CD14-positive monocyte (primary cell): ENCODE results near the gene TUBB4A. TPM values are rescaled to one million over a fixed set of nuclear protein-coding genes. Genes with fewer than 3 reads are reported as not detected.

Experiments used
- DNase-seq, 3 donors: peaks; one replicate each; pipeline ENCODE4 v3.0.0-alpha.2; 2011 to 2022
- H2AFZ ChIP-seq: 2 replicates; pipeline ENCODE4 v1.6.0; 2012; ENCODE audit warnings: mild to moderate bottlenecking, low read depth, low read length, inconsistent platforms; ENCODE audit not compliant: insufficient read depth, poor library complexity, severe bottlenecking
- H3K27ac ChIP-seq, 2 donors: 1 replicate in 1 of 2; 2 replicates in 1 of 2; pipeline ENCODE4 v1.5.1; 2012 to 2013; ENCODE audit warnings: low read length in 2 of 2, control low read depth in 1 of 2, inconsistent platforms in 1 of 2, low read depth in 1 of 2, mild to moderate bottlenecking in 1 of 2
- H3K27me3 ChIP-seq, 2 donors: one replicate each; pipeline versions ENCODE4 v1.6.0 to v1.6.1; 2011 to 2013; ENCODE audit warnings: low read length in 2 of 2; ENCODE audit not compliant: control insufficient read depth in 2 of 2, insufficient read depth in 2 of 2
- H3K36me3 ChIP-seq, 2 donors: replicated peaks in 1 of 2; 1 replicate in 1 of 2; 2 replicates in 1 of 2; pipeline versions ENCODE4 v1.5.1 to v1.6.1; 2012 to 2013; ENCODE audit warnings: low read length in 2 of 2, control low read depth in 1 of 2, inconsistent platforms in 1 of 2, mild to moderate bottlenecking in 1 of 2; ENCODE audit not compliant: insufficient read depth in 2 of 2, control insufficient read depth in 1 of 2
- H3K4me1 ChIP-seq, 2 donors: 1 replicate in 1 of 2; 2 replicates in 1 of 2; pipeline versions ENCODE4 v1.5.1 to v1.6.1; 2012 to 2013; ENCODE audit warnings: low read length in 2 of 2, control low read depth in 1 of 2, inconsistent platforms in 1 of 2, mild to moderate bottlenecking in 1 of 2, moderate library complexity in 1 of 2; ENCODE audit not compliant: insufficient read depth in 2 of 2, control insufficient read depth in 1 of 2
- H3K4me2 ChIP-seq: replicated peaks from 2 replicates; pipeline ENCODE3; 2012; ENCODE audit warnings: low read length, moderate library complexity, mild to moderate bottlenecking; ENCODE audit not compliant: poor library complexity, severe bottlenecking; ENCODE audit errors: extremely low read depth
- H3K4me3 ChIP-seq, 3 experiments: fragments of 200-600 bp in 1 of 3; sonication (generic) in 1 of 3; replicated peaks in 1 of 3; 1 replicate in 2 of 3; 2 replicates in 1 of 3; pipeline ENCODE4 v1.5.1; 2011 to 2013; ENCODE audit warnings: low read length in 3 of 3, mild to moderate bottlenecking in 3 of 3, control low read depth in 2 of 3, low read depth in 2 of 3, inconsistent platforms in 1 of 3, moderate library complexity in 1 of 3
- H3K79me2 ChIP-seq: 2 replicates; pipeline ENCODE4 v1.6.0; 2012; ENCODE audit warnings: mild to moderate bottlenecking, control low read depth, inconsistent platforms, low read length, moderate library complexity; ENCODE audit not compliant: insufficient read depth
- H3K9ac ChIP-seq: 2 replicates; pipeline ENCODE4 v1.6.0; 2017; ENCODE audit warnings: low read length, mild to moderate bottlenecking; ENCODE audit not compliant: insufficient read depth, poor library complexity, severe bottlenecking
- H3K9me3 ChIP-seq, 2 donors: replicated peaks in 1 of 2; 1 replicate in 1 of 2; 2 replicates in 1 of 2; pipeline versions ENCODE4 v1.5.1 to v1.6.1; 2012 to 2013; ENCODE audit warnings: low read length in 2 of 2, control low read depth in 1 of 2; ENCODE audit not compliant: control insufficient read depth in 1 of 2, insufficient read depth in 1 of 2
- H4K20me1 ChIP-seq: 2 replicates; pipeline ENCODE4 v1.6.0; 2012; ENCODE audit warnings: mild to moderate bottlenecking, low read length, control low read depth, moderate library complexity; ENCODE audit not compliant: insufficient read depth
- H3K27ac Mint-ChIP-seq, 7 donors: one replicate each; pipeline ENCODE4 v1.8.0; 2020; ENCODE audit warnings: mild to moderate bottlenecking in 7 of 7, mixed read lengths in 7 of 7, moderate library complexity in 6 of 7, inconsistent platforms in 2 of 7
- H3K27me3 Mint-ChIP-seq, 3 donors: one replicate each; pipeline ENCODE4 v1.8.0; 2021 to 2022; ENCODE audit warnings: low read depth in 3 of 3, mild to moderate bottlenecking in 3 of 3, mixed read lengths in 3 of 3, moderate library complexity in 3 of 3, inconsistent platforms in 1 of 3
- H3K36me3 Mint-ChIP-seq, 2 donors: one replicate each; pipeline ENCODE4 v1.8.0; 2020; ENCODE audit warnings: mixed read lengths in 2 of 2, inconsistent platforms in 1 of 2, mild to moderate bottlenecking in 1 of 2
- H3K4me1 Mint-ChIP-seq: one replicate; pipeline ENCODE4 v1.8.0; 2020; ENCODE audit warnings: mild to moderate bottlenecking, mixed read lengths
- H3K4me3 Mint-ChIP-seq, 2 donors: one replicate each; pipeline ENCODE4 v1.8.0; 2020; ENCODE audit warnings: mild to moderate bottlenecking in 2 of 2, mixed read lengths in 2 of 2, moderate library complexity in 1 of 2
- H3K9me3 Mint-ChIP-seq, 7 donors: one replicate each; pipeline ENCODE4 v1.8.0; 2020 to 2022; ENCODE audit warnings: mixed read lengths in 7 of 7, mild to moderate bottlenecking in 6 of 7, moderate library complexity in 6 of 7, inconsistent platforms in 2 of 7
- CTCF ChIP-seq: fragments of 200-600 bp; IDR thresholded peaks from one replicate; pipeline ENCODE4 v1.8.0; 2022; ENCODE audit warnings: antibody characterized with exemption, mild to moderate bottlenecking
- WGBS: methylation state at CpG from one replicate; pipeline ENCODE4 v1.1.5; 2013; ENCODE audit warnings: missing lambda C conversion rate; ENCODE audit not compliant: insufficient coverage; 5-methylcytosine and 5-hydroxymethylcytosine counted together
- intact Hi-C, 2 donors: fragments of 100-400 bp; cut with micrococcal nuclease; formaldehyde crosslinking; loops; one replicate each; pipeline versions ENCODE4 v1.15.0 to v1.15.1; 2023
- polyA plus RNA-seq, 3 donors: library from polyadenylated mRNA; depleted of rRNA in 1 of 3; unstranded in 2 of 3; stranded (reverse) in 1 of 3; fragments of 300-500 nt in 2 of 3; fragments of >200 nt in 1 of 3; fragmentation: Illumina TruSeq in 2 of 3; gene quantifications; 1 replicate in 2 of 3; 2 replicates in 1 of 3; pipeline ENCODE4 v1.2.3, GENCODE V29; 2012 to 2021

TUBB4A gene
- polyA plus RNA-seq, 3 donors: 0.16 TPM; not detected in 2

GRCh38 chr19:6450166-6450565 lies 51.9 kb downstream of the TUBB4A start:
- Histone ChIP-seq H2AFZ (no peak overlapping the region), H3K4me1 (no peaks in the 10 kb centered on the region), H3K79me2 (no peaks in the 10 kb centered on the region), H3K9ac (no peak overlapping the region), H4K20me1 (no peaks in the 10 kb centered on the region), H3K27ac (no peak overlapping the region), H3K36me3 (no peaks in the 10 kb centered on the region), H3K9me3 (peaks cover 13% of the 10 kb centered on the region in 2 donors), H3K27me3 (peaks cover 0 to 2% of the 10 kb centered on the region in 2 donors), H3K4me3 (no peak overlapping the region), H3K4me2 (no peak overlapping the region)
- no peak for DNase-seq
- Mint-ChIP-seq H3K27me3 (peaks cover 2 to 5% (median 3%) of the 10 kb centered on the region in 3 donors), H3K36me3 (no peaks in the 10 kb centered on the region), H3K27ac (no peak overlapping the region), H3K4me1 (no peaks in the 10 kb centered on the region), H3K4me3 (no peak overlapping the region), H3K9me3 (peaks cover 7 to 31% (median 21%) of the 10 kb centered on the region in 7 donors)
- TF ChIP-seq CTCF: no peak
- 100% methylated on average over 2 of the region's 5 CpGs for WGBS
- intact Hi-C loops: no loop called here

GRCh38 chr19:6448045-6448444 lies 54.1 kb downstream of the TUBB4A start:
- Histone ChIP-seq H3K4me2 (no peak overlapping the region), H3K79me2 (no peaks in the 10 kb centered on the region), H3K27ac (no peak overlapping the region), H3K36me3 (no peaks in the 10 kb centered on the region), H4K20me1 (no peaks in the 10 kb centered on the region), H2AFZ (no peak overlapping the region), H3K9ac (no peak overlapping the region), H3K27me3 (no peaks in the 10 kb centered on the region), H3K9me3 (no peaks in the 10 kb centered on the region), H3K4me3 (no peak overlapping the region), H3K4me1 (no peaks in the 10 kb centered on the region)
- H3K36me3 Mint-ChIP-seq: no peaks in the 10 kb centered on the region
- WGBS: no CpG with 5 or more reads among the region's 3 CpGs
- intact Hi-C loops: no loop called here
- no peak overlapping the region for H3K27ac Mint-ChIP-seq
- H3K27me3 Mint-ChIP-seq: peaks cover 2 to 5% (median 3%) of the 10 kb centered on the region in 3 donors
- H3K4me1 Mint-ChIP-seq: no peaks in the 10 kb centered on the region
- TF ChIP-seq CTCF: no peak
- no peak for DNase-seq
- H3K9me3 Mint-ChIP-seq: peaks cover 0 to 11% (median 3%) of the 10 kb centered on the region in 7 donors
- no peak overlapping the region for H3K4me3 Mint-ChIP-seq
